MM.1S (cell line): Measurements from ENCODE around the gene GRK4.
"Not testable (repeated sequence)": the region's sequence is repeated elsewhere in the genome, so short reads cannot be mapped to it uniquely, and the experiment has no call there.

Experiments
- DNase-seq: peaks from one replicate; pipeline ENCODE4 v3.0.0-alpha.2; 2015
- H2AFZ ChIP-seq: fragments of 300-600 bp; sonication (generic); 2 replicates; pipeline ENCODE4 v1.6.0; 2016; ENCODE audit warnings: antibody characterized with exemption, low read length
- H3F3A ChIP-seq: fragments of 300-600 bp; sonication (generic); 2 replicates; pipeline ENCODE4 v1.6.1; 2016; ENCODE audit warnings: mild to moderate bottlenecking, antibody characterized with exemption, low read length, moderate library complexity, mixed read lengths; ENCODE audit not compliant: insufficient read depth
- H3K27ac ChIP-seq: fragments of 300-600 bp; sonication (generic); 2 replicates; pipeline ENCODE4 v1.5.1; 2016; ENCODE audit warnings: mild to moderate bottlenecking, low read length
- H3K27me3 ChIP-seq: fragments of 300-600 bp; sonication (generic); replicated peaks from 2 replicates; pipeline ENCODE4 v1.6.0; 2016; ENCODE audit warnings: low read length; ENCODE audit not compliant: insufficient read depth
- H3K36me3 ChIP-seq: fragments of 300-600 bp; sonication (generic); replicated peaks from 2 replicates; pipeline ENCODE4 v1.6.1; 2016; ENCODE audit warnings: mild to moderate bottlenecking, low read length, mixed read lengths; ENCODE audit not compliant: insufficient read depth
- H3K4me1 ChIP-seq: fragments of 300-600 bp; sonication (generic); 2 replicates; pipeline ENCODE4 v1.6.1; 2016; ENCODE audit warnings: low read length, mixed read lengths
- H3K4me2 ChIP-seq: fragments of 300-600 bp; sonication (generic); 2 replicates; pipeline ENCODE4 v1.6.0; 2016; ENCODE audit warnings: low read depth, low read length
- H3K4me3 ChIP-seq: fragments of 300-600 bp; sonication (generic); 2 replicates; pipeline ENCODE4 v1.5.1; 2016; ENCODE audit warnings: low read length, mixed read lengths
- H3K79me2 ChIP-seq: fragments of 300-600 bp; sonication (generic); 2 replicates; pipeline ENCODE4 v1.6.1; 2016; ENCODE audit warnings: mixed run types, low read length, mixed read lengths
- H3K9ac ChIP-seq: fragments of 300-600 bp; sonication (generic); 2 replicates; pipeline ENCODE4 v1.6.1; 2016; ENCODE audit warnings: low read length, mixed read lengths
- H3K9me2 ChIP-seq: fragments of 300-600 bp; sonication (generic); replicated peaks from 2 replicates; pipeline ENCODE4 v1.6.1; 2016; ENCODE audit warnings: mild to moderate bottlenecking, low read length, mixed read lengths; ENCODE audit not compliant: insufficient read depth
- H3K9me3 ChIP-seq: fragments of 300-600 bp; sonication (generic); replicated peaks from 2 replicates; pipeline ENCODE4 v1.6.1; 2016; ENCODE audit warnings: mild to moderate bottlenecking, low read length, mixed read lengths; ENCODE audit not compliant: insufficient read depth
- H4K20me1 ChIP-seq: fragments of 300-600 bp; sonication (generic); 2 replicates; pipeline ENCODE4 v1.6.1; 2016; ENCODE audit warnings: mild to moderate bottlenecking, low read length, moderate library complexity, mixed read lengths; ENCODE audit not compliant: insufficient read depth
- CTCF ChIP-seq: fragments of 300-600 bp; sonication (generic); IDR thresholded peaks from 2 replicates; pipeline ENCODE4 v1.5.1; 2016; ENCODE audit warnings: antibody characterized with exemption, low read length, mixed read lengths
- EZH2 ChIP-seq: fragments of 300-600 bp; sonication (generic); optimal IDR thresholded peaks from 2 replicates; pipeline ENCODE3; 2017; ENCODE audit warnings: low read depth, mild to moderate bottlenecking, antibody characterized with exemption, low read length, mixed read lengths
- EZH2phosphoT487 ChIP-seq: fragments of 300-600 bp; sonication (generic); IDR thresholded peaks from 2 replicates; pipeline ENCODE4 v1.6.1; 2018; ENCODE audit warnings: antibody characterized with exemption, low read length

The GRK4 gene

GRCh38 chr4:2981256-2981819 is 18.0 kb downstream of the GRK4 start:
- DNase-seq = no peak

GRCh38 chr4:2982012-2982411 is 18.6 kb downstream of the GRK4 start:
- no peaks in the 10 kb centered on the region for H3K9me3 ChIP-seq
- no peak overlapping the region for H2AFZ ChIP-seq
- H3K9ac ChIP-seq = no peak overlapping the region
- no peak overlapping the region for H3K27ac ChIP-seq
- no peaks in the 10 kb centered on the region for H3K79me2 ChIP-seq
- H3F3A ChIP-seq = no peaks in the 10 kb centered on the region
- no peaks in the 10 kb centered on the region for H4K20me1 ChIP-seq
- H3K4me3 ChIP-seq = no peak overlapping the region
- H3K4me2 ChIP-seq = no peak overlapping the region
- no peaks in the 10 kb centered on the region for H3K27me3 ChIP-seq
- no peaks in the 10 kb centered on the region for H3K36me3 ChIP-seq
- TF ChIP-seq CTCF = no peak
- no peak for TF ChIP-seq EZH2
- no peak for TF ChIP-seq EZH2phosphoT487
- H3K4me1 ChIP-seq = no peaks in the 10 kb centered on the region
- no peak for DNase-seq
- H3K9me2 ChIP-seq = no peaks in the 10 kb centered on the region

More at GRCh38 chr4:2981256-2981819, 18.0 kb downstream of the GRK4 start:
- Histone ChIP-seq H3K4me3 (no peak overlapping the region), H3K9ac (no peak overlapping the region), H3K9me3 (no peaks in the 10 kb centered on the region), H3K4me2 (no peak overlapping the region), H3K4me1 (no peaks in the 10 kb centered on the region), H3K27ac (no peak overlapping the region), H3K79me2 (no peaks in the 10 kb centered on the region), H4K20me1 (no peaks in the 10 kb centered on the region), H2AFZ (no peak overlapping the region), H3K27me3 (no peaks in the 10 kb centered on the region), H3K9me2 (no peaks in the 10 kb centered on the region), H3F3A (no peaks in the 10 kb centered on the region), H3K36me3 (no peaks in the 10 kb centered on the region)
- TF ChIP-seq CTCF = no peak
- TF ChIP-seq EZH2 = no peak
- no peak for TF ChIP-seq EZH2phosphoT487

- not testable (repeated sequence) for H3K9me2 ChIP-seq, H3K27ac ChIP-seq, DNase-seq, H3K4me3 ChIP-seq, H3K9ac ChIP-seq, H3K9me3 ChIP-seq, H3K4me1 ChIP-seq, H3K79me2 ChIP-seq, H3K4me2 ChIP-seq, H3K36me3 ChIP-seq, H4K20me1 ChIP-seq, H3K27me3 ChIP-seq, H3F3A ChIP-seq, H2AFZ ChIP-seq
Measured at GRCh38 chr4:2983715-2984114, 20.3 kb downstream of the GRK4 start.

GRCh38 chr4:2991243-2991642 is 27.9 kb downstream of the GRK4 start:
- no peaks in the 10 kb centered on the region for H3K36me3 ChIP-seq
- no peak for DNase-seq
- H3K4me1 ChIP-seq = no peaks in the 10 kb centered on the region
- H3K9ac ChIP-seq = no peak overlapping the region
- TF ChIP-seq EZH2 (no peak), EZH2phosphoT487 (no peak), CTCF (no peak)
- H3K4me3 ChIP-seq = no peak overlapping the region
- H4K20me1 ChIP-seq = no peaks in the 10 kb centered on the region
- H2AFZ ChIP-seq = no peak overlapping the region
- H3K4me2 ChIP-seq = no peak overlapping the region
- H3K27ac ChIP-seq = no peak overlapping the region
- H3K9me3 ChIP-seq = no peaks in the 10 kb centered on the region
- H3K27me3 ChIP-seq = no peaks in the 10 kb centered on the region
- no peaks in the 10 kb centered on the region for H3K9me2 ChIP-seq
- no peaks in the 10 kb centered on the region for H3K79me2 ChIP-seq
- no peaks in the 10 kb centered on the region for H3F3A ChIP-seq
